Activated B cell treated with CpG ODN at 0.5 μM for 24 hours (primary cell): ENCODE results near the gene SKP2. TPM values are rescaled to one million over a fixed set of nuclear protein-coding genes. Genes with fewer than 3 reads are reported as not detected.
A peak's percentile ranks its signal among the peaks of the same experiment; 100 is the strongest.

Experiments
- ATAC-seq: fragments of 200-7000 bp; cut with Tn5 transposase; one replicate; pipeline ENCODE4 v1.10.0; 2021; ENCODE audit warnings: low read depth, mild to moderate bottlenecking, moderate library complexity
- CTCF ChIA-PET: fragments of 350-600 bp; sonication (Branson Sonifier 250); formaldehyde crosslinking; loops from one replicate; lab custom pipeline; 2021; ENCODE audit warnings: antibody characterized with exemption; lab: Charles Lee
- POLR2A ChIA-PET: fragments of 350-600 bp; sonication (Branson Sonifier 250); formaldehyde crosslinking; loops from one replicate; lab custom pipeline; 2021; ENCODE audit warnings: antibody characterized with exemption; lab: Charles Lee
- DNase-seq: peaks from one replicate; pipeline ENCODE4 v3.0.0; 2022
- H3K27ac Mint-ChIP-seq: one replicate; pipeline ENCODE4 v1.8.0; 2020; ENCODE audit warnings: mixed read lengths
- H3K27me3 Mint-ChIP-seq: one replicate; pipeline ENCODE4 v1.8.0; 2021; ENCODE audit warnings: mixed read lengths
- H3K36me3 Mint-ChIP-seq: one replicate; pipeline ENCODE4 v1.8.0; 2021; ENCODE audit warnings: low read depth, mixed read lengths
- H3K4me1 Mint-ChIP-seq: one replicate; pipeline ENCODE4 v1.8.0; 2021; ENCODE audit warnings: mixed read lengths
- H3K4me3 Mint-ChIP-seq: one replicate; pipeline ENCODE4 v1.8.0; 2020; ENCODE audit warnings: mild to moderate bottlenecking, mixed read lengths
- H3K9me3 Mint-ChIP-seq: one replicate; pipeline ENCODE4 v1.8.0; 2020; ENCODE audit warnings: mixed read lengths
- intact Hi-C: fragments of 100-400 bp; cut with micrococcal nuclease; formaldehyde crosslinking; loops from one replicate; pipeline ENCODE4 v1.15.1; 2024
- total RNA-seq: library from RNA; stranded (reverse); gene quantifications from 2 replicates; pipeline ENCODE4 v1.2.3, GENCODE V29; 2022
- TF ChIP-seq, protein P1 (sequence below): fragments of 200-600 bp; IDR thresholded peaks from one replicate; pipeline ENCODE4 v1.8.0; 2022; ENCODE audit warnings: antibody characterized with exemption, mild to moderate bottlenecking

The SKP2 gene
- total RNA-seq: 18.5 TPM in 2 replicates

DNA sequence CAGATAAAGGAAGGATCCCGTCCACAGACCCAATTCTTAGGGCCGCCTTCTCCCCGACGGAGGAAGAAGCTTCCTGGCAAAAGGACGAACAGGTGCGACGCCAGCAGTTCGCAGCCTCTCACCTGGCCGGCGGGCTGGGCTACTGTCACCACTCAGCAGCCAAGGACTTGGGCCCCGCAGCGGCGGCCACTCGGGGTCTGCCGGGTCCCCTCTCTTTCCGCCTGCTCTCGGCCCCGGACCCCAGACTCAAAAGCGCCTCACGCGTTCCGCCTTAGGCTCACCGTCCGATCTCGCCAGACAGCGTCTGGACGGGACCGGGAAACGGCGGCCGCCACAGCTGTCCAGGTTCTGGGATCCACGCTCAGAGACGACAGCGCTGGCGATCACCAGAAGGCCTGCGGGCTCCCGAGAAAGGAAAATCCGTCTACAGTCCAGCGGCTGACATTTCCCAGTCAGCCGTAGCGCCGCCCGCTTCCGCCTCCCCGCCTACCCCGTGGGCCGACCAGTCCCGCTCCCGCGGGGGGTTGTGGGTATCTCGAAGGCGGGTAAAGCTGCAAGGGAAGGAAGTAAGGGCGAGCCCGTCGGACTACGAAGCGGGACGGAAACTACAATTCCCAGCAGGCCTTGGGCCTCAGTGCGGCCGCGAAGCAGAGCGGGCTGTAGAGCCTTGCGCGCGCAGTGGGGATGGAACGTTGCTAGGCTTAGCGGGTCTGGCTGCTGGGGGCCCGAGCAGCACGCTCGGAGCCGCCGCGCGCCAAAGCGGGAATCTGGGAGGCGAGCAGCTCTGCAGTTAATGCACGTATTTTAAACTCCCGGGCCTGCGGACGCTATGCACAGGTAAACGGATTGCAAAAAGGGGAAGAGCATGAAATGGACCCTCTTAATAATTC lies at the start of gene SKP2, which contains the start of gene LMBRD2:
Gene SKP2 (plus strand): TSS at position 678 of the 890 bp plus-strand sequence. CDS start 152 bp downstream, at position 830.
Gene LMBRD2 (minus strand): TSS at position 454 of the 890 bp plus-strand sequence. CDS start 8,538 bp downstream, outside the sequence.
- ATAC-seq (peak; percentile 97), DNase-seq (peak; percentile 95)
- POLR2A ChIA-PET: interaction anchor here (0.6 to 3.1 kb wide), 7 partner anchors 15 to 1235 kb away, joined by 3 to 35 read pairs (median 6); partner anchors contain the start of genes BRIX1, DNAJC21, NADK2 and NUP155
- CTCF ChIA-PET: interaction anchor here (0.6 to 2.5 kb wide), 2 partner anchors 90 to 539 kb away, joined by 3 to 11 read pairs; partner anchors contain the start of gene NADK2
- no peaks in the 10 kb centered on the region for H3K27me3 Mint-ChIP-seq
- H3K4me3 Mint-ChIP-seq: peak within 1 kb of the TSS; percentile 96
- H3K9me3 Mint-ChIP-seq: no peaks in the 10 kb centered on the region
- peaks cover 40% of the 10 kb centered on the region for H3K4me1 Mint-ChIP-seq
- TF ChIP-seq, protein P1, sequence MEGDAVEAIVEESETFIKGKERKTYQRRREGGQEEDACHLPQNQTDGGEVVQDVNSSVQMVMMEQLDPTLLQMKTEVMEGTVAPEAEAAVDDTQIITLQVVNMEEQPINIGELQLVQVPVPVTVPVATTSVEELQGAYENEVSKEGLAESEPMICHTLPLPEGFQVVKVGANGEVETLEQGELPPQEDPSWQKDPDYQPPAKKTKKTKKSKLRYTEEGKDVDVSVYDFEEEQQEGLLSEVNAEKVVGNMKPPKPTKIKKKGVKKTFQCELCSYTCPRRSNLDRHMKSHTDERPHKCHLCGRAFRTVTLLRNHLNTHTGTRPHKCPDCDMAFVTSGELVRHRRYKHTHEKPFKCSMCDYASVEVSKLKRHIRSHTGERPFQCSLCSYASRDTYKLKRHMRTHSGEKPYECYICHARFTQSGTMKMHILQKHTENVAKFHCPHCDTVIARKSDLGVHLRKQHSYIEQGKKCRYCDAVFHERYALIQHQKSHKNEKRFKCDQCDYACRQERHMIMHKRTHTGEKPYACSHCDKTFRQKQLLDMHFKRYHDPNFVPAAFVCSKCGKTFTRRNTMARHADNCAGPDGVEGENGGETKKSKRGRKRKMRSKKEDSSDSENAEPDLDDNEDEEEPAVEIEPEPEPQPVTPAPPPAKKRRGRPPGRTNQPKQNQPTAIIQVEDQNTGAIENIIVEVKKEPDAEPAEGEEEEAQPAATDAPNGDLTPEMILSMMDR: no peak
- intact Hi-C loops: loop anchor here (1.0 to 10.0 kb wide), 7 partner anchors 91 to 1236 kb away; partner anchors contain the start of genes BRIX1, DNAJC21, NIPBL and RAD1
- H3K36me3 Mint-ChIP-seq: peaks cover 44% of the 10 kb centered on the region
- H3K27ac Mint-ChIP-seq: peak within 1 kb of the TSS; percentile 85

DNA sequence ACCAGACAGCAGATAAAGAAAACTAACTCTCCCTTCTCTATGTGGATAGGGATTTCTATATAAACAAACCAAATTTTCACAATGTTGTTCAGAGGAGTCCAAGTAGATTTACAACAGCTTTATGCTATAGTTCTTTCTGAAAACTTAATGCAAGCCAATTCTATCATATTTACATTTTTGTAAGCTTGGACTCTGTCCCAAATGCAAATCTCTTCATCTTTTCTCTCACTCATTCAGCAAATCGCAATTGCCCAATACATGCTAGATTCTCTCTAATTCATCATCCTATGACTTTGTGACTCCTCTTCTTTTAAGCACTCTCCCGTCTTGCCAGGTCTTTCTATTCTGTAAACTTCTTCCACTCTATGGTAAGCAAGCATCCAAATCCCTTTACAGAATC lies 46.1 kb upstream of the SKP2 start:
- ChIA-PET POLR2A (no interaction called here), CTCF (no interaction called here)
- no peaks in the 10 kb centered on the region for H3K9me3 Mint-ChIP-seq
- H3K4me1 Mint-ChIP-seq: no peaks in the 10 kb centered on the region
- TF ChIP-seq, protein P1: no peak
- intact Hi-C loops: no loop called here
- H3K27ac Mint-ChIP-seq: no peak overlapping the region
- DNase-seq (no peak), ATAC-seq (no peak)
- H3K27me3 Mint-ChIP-seq: no peaks in the 10 kb centered on the region
- peaks cover 58% of the 10 kb centered on the region for H3K36me3 Mint-ChIP-seq
- no peak overlapping the region for H3K4me3 Mint-ChIP-seq

DNA sequence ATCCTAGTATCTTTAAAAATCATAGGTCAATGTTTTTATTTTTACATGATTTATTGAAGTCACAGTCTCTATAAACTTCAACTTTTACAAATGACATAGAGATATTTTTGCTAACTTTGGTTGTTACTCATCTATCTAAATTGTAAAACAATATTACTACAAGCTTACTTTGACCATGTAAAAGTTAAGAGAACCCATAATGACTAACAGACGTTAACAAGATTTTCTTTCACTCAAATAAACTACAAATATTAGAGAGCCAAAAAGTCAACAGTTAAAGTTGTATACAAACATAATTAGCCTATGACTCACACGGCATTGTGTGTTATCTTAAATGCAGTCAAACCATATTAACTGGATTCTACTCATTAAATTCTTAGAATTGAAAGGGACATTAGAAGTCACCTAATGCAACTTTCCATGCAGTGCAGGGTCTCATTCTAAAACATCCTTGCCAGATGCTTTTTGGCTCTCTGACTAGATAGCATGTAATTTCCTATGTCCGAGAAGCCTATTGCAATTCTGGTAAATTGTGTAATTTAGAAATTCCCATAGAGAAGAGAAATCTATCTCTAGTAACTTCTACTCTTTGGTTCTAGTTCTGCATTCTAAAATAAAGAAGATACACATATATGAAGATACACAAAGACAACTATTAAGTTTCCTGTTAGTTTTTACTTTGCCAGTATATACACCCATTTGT lies 43.0 kb upstream of the SKP2 start:
- DNase-seq: no peak
- CTCF ChIA-PET: no interaction called here
- Mint-ChIP-seq H3K36me3 (peaks cover 72% of the 10 kb centered on the region), H3K27me3 (no peaks in the 10 kb centered on the region), H3K4me3 (no peak overlapping the region), H3K4me1 (no peaks in the 10 kb centered on the region), H3K9me3 (no peaks in the 10 kb centered on the region), H3K27ac (no peak overlapping the region)
- ATAC-seq: no peak
- TF ChIP-seq, protein P1: no peak
- intact Hi-C loops: no loop called here
- POLR2A ChIA-PET: no interaction called here

DNA sequence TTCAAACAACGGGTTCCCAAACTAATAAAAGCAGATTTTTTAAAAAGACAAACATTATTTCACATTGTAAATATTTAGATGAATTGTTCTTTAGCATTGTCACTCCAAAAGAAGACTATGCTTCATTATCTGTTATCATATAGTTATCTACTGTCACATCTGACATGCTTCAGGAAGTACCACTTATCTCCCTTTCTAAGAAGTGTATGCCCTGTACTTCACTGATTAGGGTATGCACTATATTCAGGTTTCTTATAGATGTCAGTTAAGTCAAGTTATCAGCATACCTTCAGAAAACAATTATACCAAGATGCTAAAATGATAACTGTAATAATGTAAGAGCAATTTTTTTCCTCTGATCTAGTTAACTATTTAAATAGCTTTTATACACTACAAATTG lies 40.7 kb upstream of the SKP2 start:
- no peaks in the 10 kb centered on the region for H3K9me3 Mint-ChIP-seq
- DNase-seq (no peak), ATAC-seq (no peak)
- H3K36me3 Mint-ChIP-seq: peaks cover 71% of the 10 kb centered on the region
- H3K4me3 Mint-ChIP-seq: no peak overlapping the region
- CTCF ChIA-PET: no interaction called here
- TF ChIP-seq, protein P1: no peak
- no peak overlapping the region for H3K27ac Mint-ChIP-seq
- H3K4me1 Mint-ChIP-seq: no peaks in the 10 kb centered on the region
- intact Hi-C loops: no loop called here
- POLR2A ChIA-PET: no interaction called here
- H3K27me3 Mint-ChIP-seq: no peaks in the 10 kb centered on the region
